ENCODE measurements around the gene DERA. TPM values are rescaled to one million over a fixed set of nuclear protein-coding genes. Genes with fewer than 3 reads are reported as not detected.
A peak's percentile ranks its signal among the peaks of the same experiment; 100 is the strongest.

Gene DERA
- total and polyA plus RNA-seq, 2 of the 8 experiments (the other 6 are each of a cell fraction or from before 2014, with no cell fraction given) = 13.1 to 17.1 TPM

DNA sequence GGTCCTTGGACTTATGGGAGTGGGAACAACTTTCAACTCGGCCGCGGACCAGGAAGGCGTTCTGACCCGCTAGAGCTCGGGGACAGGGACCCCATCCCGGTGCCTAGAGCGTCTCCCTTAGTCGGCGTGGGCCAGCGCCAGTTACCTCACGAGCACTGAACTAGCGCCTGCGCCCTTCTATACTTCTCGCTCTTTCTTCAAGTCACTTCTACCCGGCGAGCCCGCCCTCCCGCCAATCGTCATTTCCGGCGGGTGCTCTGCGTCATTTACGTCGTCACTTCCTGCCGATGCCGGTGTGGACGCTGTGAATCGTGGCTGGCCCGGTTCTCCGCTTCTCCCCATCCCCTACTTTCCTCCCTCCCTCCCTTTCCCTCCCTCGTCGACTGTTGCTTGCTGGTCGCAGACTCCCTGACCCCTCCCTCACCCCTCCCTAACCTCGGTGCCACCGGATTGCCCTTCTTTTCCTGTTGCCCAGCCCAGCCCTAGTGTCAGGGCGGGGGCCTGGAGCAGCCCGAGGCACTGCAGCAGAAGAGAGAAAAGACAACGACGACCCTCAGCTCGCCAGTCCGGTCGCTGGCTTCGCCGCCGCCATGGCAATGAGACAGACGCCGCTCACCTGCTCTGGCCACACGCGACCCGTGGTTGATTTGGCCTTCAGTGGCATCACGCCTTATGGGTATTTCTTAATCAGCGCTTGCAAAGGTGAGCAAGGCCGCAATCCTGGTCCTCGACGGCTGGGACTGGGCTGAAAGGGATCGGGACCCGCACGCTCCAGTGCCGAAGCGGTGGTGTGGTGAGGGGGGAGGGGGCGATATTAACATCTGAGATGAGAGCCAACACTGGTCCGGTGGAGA, 28.8 kb upstream of the DERA start, which contains the start of gene STRAP (continued):
- peak; percentile 15 for TF ChIP-seq TAF7 (optimal IDR thresholded peaks at IDR 0.05; ENCODE audit: borderline replicate concordance, low read depth, low read length)
- peak; percentile 63 for TF ChIP-seq ASH2L (IDR thresholded peaks at IDR 0.05; ENCODE audit: low read length)
- 0 out of 2 replicates have a peak, but pooled peaks have one; percentile 19 for TF ChIP-seq KDM5A (IDR thresholded peaks at IDR 0.05; ENCODE audit: low read length)
- TF ChIP-seq PHF8 (conservative IDR thresholded peaks at IDR 0.05; ENCODE audit: low read depth, low read length) = peak; percentile 88
- TF ChIP-seq TAF1 (IDR thresholded peaks at IDR 0.05; ENCODE audit: low read depth, low read length) = peak; percentile 89
- peak; percentile 90 for TF ChIP-seq TBP (IDR thresholded peaks at IDR 0.05; ENCODE audit: low read depth, low read length)
- peak; percentile 98 for TF ChIP-seq POLR2AphosphoS5 (IDR thresholded peaks at IDR 0.05; ENCODE audit: low read depth, low read length)
- TF ChIP-seq BCL11A (IDR thresholded peaks at IDR 0.05; ENCODE audit: low read depth in 2 of 2, low read length in 2 of 2) = no peak
- peak; percentile 36; the same call in 1 of the 2 replicates for TF ChIP-seq NRF1 (IDR thresholded peaks at IDR 0.05; ENCODE audit: low read depth, low read length)
- no peak for TF ChIP-seq SRF (IDR thresholded peaks at IDR 0.05; ENCODE audit: low read depth, low read length)
- TF ChIP-seq JUN (IDR thresholded peaks at IDR 0.05; ENCODE audit: low read depth, low read length) = no peak
- no peak for TF ChIP-seq CBX8 (IDR thresholded peaks at IDR 0.05; ENCODE audit: borderline replicate concordance, low read depth, low read length)
- 0 out of 2 replicates have a peak, but pooled peaks have one; percentile 58 for TF ChIP-seq JUND (IDR thresholded peaks at IDR 0.05; ENCODE audit: low read length)
- TF ChIP-seq BRCA1 (IDR thresholded peaks at IDR 0.05; ENCODE audit: low read depth, low read length) = no peak
- TF ChIP-seq SIX5 (IDR thresholded peaks at IDR 0.05; ENCODE audit: low read depth, low read length) = no peak
- TF ChIP-seq, protein P1, sequence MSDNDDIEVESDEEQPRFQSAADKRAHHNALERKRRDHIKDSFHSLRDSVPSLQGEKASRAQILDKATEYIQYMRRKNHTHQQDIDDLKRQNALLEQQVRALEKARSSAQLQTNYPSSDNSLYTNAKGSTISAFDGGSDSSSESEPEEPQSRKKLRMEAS (IDR thresholded peaks at IDR 0.05) = peak; percentile 58; the same call in 1 of the 2 replicates
- TF ChIP-seq CEBPB (IDR thresholded peaks at IDR 0.05; ENCODE audit: low read depth, low read length) = no peak
- TF ChIP-seq RAD21 (IDR thresholded peaks at IDR 0.05 in 1 of 2, conservative IDR thresholded peaks at IDR 0.05 in 1 of 2; ENCODE audit: low read depth in 2 of 2, low read length in 2 of 2) = no peak
- peak; percentile 90; the same call in 1 of the 2 replicates for TF ChIP-seq GABPA (IDR thresholded peaks at IDR 0.05; ENCODE audit: borderline replicate concordance, insufficient read depth, low read length)
- no peak for TF ChIP-seq SP4 (IDR thresholded peaks at IDR 0.05; ENCODE audit: low read length)
- TF ChIP-seq E2F6 (IDR thresholded peaks at IDR 0.05) = peak; percentile 37; the same call in 1 of the 2 replicates
- no peak; the same call in 1 of the 2 replicates for TF ChIP-seq YY1 (IDR thresholded peaks at IDR 0.05; ENCODE audit: low read depth, low read length)
- TF ChIP-seq CREB1 (IDR thresholded peaks at IDR 0.05) = peak; percentile 98
- peak; percentile 48; the same call in 1 of the 2 replicates for TF ChIP-seq CHD2 (IDR thresholded peaks at IDR 0.05; ENCODE audit: low read length)
